GM19193 (cell line): ENCODE data around the gene PTPRN2.

ENCODE experiments used
- POLR2A ChIP-seq: IDR thresholded peaks from 4 replicates; pipeline ENCODE4 v1.6.1; 2011; ENCODE audit not compliant: insufficient read depth, insufficient read length; ENCODE audit errors: extremely low read depth

Gene PTPRN2

GRCh38 chr7:158007697-158008257 is 579.8 kb downstream of the PTPRN2 start:
- TF ChIP-seq POLR2A: no peak

- TF ChIP-seq POLR2A: no peak
These were observed 580.6 kb downstream of the PTPRN2 start for GRCh38 chr7:158006841-158007696.

- TF ChIP-seq POLR2A: no peak
These were observed 582.1 kb downstream of the PTPRN2 start for GRCh38 chr7:158005531-158005930.

- TF ChIP-seq POLR2A: no peak
These were observed 583.5 kb downstream of the PTPRN2 start for GRCh38 chr7:158004123-158004490.

GRCh38 chr7:158003441-158004122 is 584.0 kb downstream of the PTPRN2 start:
- TF ChIP-seq POLR2A: no peak

DNA sequence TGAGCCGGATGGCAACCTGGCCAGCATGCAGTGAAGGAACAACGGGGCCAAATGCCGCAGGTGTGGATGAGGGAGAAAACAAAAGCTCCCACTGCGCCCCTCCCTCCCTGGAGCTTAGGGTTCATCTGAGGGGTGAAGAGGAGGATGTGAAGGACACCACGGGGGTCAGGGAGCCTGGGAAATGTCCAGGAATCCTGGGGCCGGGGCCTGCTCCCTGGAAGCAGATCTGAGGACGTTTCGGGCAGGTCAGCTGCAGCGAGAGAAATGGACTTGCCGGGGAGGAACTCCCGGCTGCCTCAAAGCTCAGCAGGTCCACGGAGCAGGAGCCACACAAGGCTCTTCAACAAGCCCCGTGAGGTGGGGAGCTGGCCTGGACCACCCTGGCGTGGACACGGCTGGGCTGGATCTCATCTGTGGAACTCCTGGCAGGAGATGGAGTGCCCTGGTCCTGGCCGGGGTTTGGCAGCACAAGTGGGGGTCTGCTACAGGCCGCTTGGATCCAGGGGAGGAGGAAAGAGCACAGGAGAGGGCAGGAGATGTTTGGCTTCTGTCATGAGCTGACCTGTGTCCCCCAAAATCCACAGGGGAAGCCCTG is 585.0 kb downstream of the PTPRN2 start:
- no peak for TF ChIP-seq POLR2A

DNA sequence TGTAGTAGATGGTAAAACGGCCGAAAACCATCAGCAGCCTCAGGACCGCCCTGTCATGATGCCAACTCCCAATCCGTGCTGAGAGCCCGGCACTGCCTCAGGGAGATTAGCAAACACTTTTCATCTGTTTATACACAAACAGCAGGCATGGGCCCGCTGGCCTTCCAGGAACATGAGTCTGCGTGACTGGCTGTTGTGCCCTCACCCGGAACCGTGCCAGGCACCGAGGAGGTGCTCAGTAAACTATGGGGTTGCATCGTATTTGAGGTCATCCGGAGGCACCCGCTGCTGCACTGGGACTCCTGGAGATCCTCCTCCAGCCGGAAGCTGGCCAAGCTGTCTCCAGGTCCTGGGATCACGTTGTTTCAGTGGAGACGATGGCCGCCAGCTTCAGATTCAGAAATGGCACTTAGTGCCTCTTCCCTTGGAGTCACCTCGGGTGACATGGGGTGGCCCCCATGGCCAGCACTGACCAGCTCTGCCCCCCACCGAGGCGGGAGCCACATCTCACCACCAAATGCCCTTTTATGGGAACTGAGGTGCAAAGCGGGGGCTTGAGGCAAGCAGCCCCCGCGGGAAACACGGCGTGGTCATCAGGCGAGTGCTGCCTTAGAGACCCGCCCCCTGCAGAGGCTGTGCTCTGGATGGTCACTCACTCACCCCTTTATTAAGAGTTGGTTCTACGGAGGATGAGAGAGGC is 585.9 kb downstream of the PTPRN2 start:
- no peak for TF ChIP-seq POLR2A

DNA sequence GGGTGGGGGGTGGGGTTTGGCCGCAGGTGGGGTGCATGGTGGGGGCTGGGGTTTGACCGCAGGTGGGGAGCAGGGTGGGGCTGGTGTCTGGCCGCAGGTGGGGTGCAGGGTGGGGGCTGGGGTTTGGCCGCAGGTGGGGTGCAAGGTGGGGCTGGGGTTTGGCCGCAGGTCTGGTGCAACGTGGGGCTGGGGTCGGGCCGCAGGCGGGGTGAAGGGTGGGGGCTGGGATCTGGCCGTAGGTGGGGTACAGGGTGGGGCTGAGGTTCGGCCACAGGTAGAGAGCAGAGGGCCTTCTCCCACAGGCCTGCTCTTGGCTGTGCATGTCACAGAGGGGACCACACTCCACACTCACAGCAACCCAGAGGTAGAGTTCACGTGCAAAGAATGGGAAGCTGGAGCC is 586.6 kb downstream of the PTPRN2 start:
- no peak for TF ChIP-seq POLR2A

DNA sequence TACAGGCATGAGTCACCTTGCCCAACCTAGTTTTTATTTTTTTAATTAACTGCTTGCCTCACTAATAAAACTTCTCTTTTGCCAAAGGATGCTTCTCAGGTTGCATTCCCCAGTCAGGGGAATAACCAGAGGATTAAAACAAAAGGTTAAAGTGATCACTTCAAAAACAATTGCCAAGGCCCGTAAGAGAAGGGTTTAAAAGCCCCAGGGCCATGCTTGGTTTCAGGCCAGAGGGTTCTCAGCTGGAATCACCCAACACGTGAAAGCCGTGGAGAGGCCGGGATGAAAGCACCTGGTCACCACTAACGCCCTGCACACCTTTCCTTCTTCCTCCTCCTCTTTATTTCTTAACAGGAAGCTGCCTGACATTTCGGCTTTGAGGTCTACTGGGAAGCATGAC is 587.5 kb downstream of the PTPRN2 start:
- no peak for TF ChIP-seq POLR2A

DNA sequence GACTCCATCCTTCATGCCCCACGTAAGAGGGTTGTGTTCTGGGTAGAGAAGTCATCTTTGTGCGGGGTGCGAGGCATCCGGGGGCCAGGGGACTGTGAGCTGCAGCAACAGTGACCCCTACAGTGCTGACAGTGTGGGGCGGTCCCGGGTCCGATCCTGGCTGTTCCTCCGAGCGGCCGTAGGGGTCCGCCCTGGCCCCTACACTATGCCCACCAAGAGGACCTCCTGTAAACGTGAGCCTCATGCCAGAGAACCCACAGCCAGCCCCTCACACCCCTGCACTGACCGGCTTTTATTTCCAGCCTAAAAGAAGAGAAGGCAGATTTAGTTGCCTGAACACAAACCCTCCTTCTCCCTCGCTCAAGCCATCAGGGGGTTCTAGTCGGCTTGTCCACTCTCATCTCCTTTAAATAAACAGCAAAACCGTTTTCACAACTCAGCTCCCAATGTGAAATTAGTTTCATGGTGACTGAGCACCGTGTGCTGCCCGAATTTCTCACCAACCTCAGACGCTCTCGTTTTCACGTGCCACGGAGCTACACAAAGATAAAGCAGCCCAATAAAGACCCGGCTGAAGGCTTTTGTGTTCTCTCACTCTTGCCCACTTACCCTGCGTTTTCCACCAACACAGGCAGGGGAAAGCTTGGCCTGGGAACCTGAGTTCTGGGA is 588.6 kb downstream of the PTPRN2 start:
- TF ChIP-seq POLR2A: no peak

DNA sequence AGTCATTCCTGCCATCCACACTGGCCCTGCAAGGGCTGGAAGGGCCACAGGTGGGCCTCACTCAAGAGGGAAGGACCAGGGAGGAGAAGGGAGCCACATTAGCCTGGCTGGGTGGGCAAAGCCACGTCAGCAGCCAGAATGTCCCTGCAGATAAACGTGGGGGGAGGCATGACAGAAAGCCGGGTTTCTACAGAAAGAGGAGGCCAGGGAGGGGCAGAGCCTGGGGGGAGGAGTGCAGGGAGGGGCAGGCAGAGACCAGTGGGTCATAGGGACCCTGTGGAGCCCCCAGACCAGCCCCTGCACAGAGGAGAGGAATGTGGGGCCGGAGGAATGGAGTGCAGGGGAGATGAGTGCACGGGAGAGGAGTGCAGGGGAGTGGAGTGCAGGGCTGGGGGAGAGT is 590.2 kb downstream of the PTPRN2 start:
- TF ChIP-seq POLR2A: no peak

DNA sequence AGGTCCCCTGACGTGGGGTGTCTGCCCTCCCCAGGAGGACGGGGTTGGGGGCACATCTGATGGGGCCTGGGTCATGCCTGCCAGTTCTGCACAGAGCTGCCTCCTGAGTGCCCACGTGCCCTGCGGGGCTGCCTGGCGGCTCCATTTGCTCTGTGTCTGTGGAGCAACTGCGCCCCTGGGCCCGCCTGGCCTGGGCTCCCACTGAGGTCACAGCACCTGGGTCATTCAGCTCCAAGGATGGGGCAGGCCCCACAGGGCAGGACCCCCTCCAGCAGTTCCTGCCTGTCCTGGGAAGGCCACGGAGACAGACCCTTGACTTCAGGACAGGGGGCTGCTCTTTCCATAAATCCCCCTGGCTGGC is 590.6 kb downstream of the PTPRN2 start:
- TF ChIP-seq POLR2A: no peak

- no peak for TF ChIP-seq POLR2A
These were observed 591.1 kb downstream of the PTPRN2 start for GRCh38 chr7:157996359-157997079.

- TF ChIP-seq POLR2A: no peak
These were observed 591.8 kb downstream of the PTPRN2 start for GRCh38 chr7:157995815-157996214.
